22Rv1 (cell line): ENCODE data around the gene OR2G6.
"Not testable (repeated sequence)": the region's sequence is repeated elsewhere in the genome, so short reads cannot be mapped to it uniquely, and the experiment has no call there.

Experiments used
- CTCF ChIP-seq: fragments of 450-650 bp; IDR thresholded peaks from 2 replicates; pipeline ENCODE4 v1.5.1; 2017; ENCODE audit warnings: mild to moderate bottlenecking
- ZFX ChIP-seq: fragments of 450-650 bp; IDR thresholded peaks from 2 replicates; pipeline ENCODE4 v1.6.1; 2017; ENCODE audit warnings: antibody characterized with exemption, borderline replicate concordance

- not testable (repeated sequence) for TF ChIP-seq CTCF, ZFX
These were observed 48.8 kb upstream of the OR2G6 start for GRCh38 chr1:248459117-248459516.
